ENCODE measurements around the gene EBLN1. TPM values are rescaled to one million over a fixed set of nuclear protein-coding genes. Genes with fewer than 3 reads are reported as not detected.

The EBLN1 gene
- total RNA-seq, 6 experiments from 2014 or later, result not detected

GRCh38 chr10:22159180-22159579 is 58.6 kb downstream of the EBLN1 start:
- intact Hi-C loops (cut with DNase I), result no loop called here
- WGBS (ENCODE audit: insufficient coverage, low coverage, low lambda C conversion rate, missing lambda C conversion rate), result 49% methylated on average over 3 of the region's 3 CpGs
- H3K27ac ChIP-seq, result no peak overlapping the region
- H3K4me1 ChIP-seq, result no peaks in the 10 kb centered on the region
- H3K9me3 ChIP-seq, result no peaks in the 10 kb centered on the region
- H3K4me3 ChIP-seq, result no peak overlapping the region
- H3K36me3 ChIP-seq, result no peaks in the 10 kb centered on the region
- ATAC-seq (no peak), DNase-seq (no peak)
- no peaks in the 10 kb centered on the region for H3K27me3 ChIP-seq
- TF ChIP-seq, protein P1, sequence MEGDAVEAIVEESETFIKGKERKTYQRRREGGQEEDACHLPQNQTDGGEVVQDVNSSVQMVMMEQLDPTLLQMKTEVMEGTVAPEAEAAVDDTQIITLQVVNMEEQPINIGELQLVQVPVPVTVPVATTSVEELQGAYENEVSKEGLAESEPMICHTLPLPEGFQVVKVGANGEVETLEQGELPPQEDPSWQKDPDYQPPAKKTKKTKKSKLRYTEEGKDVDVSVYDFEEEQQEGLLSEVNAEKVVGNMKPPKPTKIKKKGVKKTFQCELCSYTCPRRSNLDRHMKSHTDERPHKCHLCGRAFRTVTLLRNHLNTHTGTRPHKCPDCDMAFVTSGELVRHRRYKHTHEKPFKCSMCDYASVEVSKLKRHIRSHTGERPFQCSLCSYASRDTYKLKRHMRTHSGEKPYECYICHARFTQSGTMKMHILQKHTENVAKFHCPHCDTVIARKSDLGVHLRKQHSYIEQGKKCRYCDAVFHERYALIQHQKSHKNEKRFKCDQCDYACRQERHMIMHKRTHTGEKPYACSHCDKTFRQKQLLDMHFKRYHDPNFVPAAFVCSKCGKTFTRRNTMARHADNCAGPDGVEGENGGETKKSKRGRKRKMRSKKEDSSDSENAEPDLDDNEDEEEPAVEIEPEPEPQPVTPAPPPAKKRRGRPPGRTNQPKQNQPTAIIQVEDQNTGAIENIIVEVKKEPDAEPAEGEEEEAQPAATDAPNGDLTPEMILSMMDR (IDR thresholded peaks at IDR 0.05), result no peak
- TF ChIP-seq POLR2A (IDR thresholded peaks at IDR 0.05), result no peak

Other genes with a start within 250 kb of the EBLN1 start
- 100 to 1,000 TPM in 1 of 6 experiments, 10 to 100 TPM in 5; 16.0 to 106 (median 27.8) TPM for gene DNAJC1, start 214.3 kb downstream of the EBLN1 start, total RNA-seq
- 10 to 100 TPM; 23.2 to 39.0 (median 32.0) TPM for gene COMMD3, start 98.4 kb upstream of the EBLN1 start, total RNA-seq
- gene BMI1, start 103.1 kb upstream of the EBLN1 start, total RNA-seq, result 10 to 100 TPM; 23.7 to 36.6 (median 27.8) TPM
- gene SPAG6, start 127.5 kb upstream of the EBLN1 start, total RNA-seq, result not detected

All from right lobe of liver (tissue), 6 donors.